HCT116 (cell line): Measurements from ENCODE around the gene LTBP1. TPM values are rescaled to one million over a fixed set of nuclear protein-coding genes. Genes with fewer than 3 reads are reported as not detected.

Experiments
- ATAC-seq: fragments of 200-7000 bp; cut with Tn5 transposase; 2 replicates; pipeline ENCODE4 v1.9.1; 2020; ENCODE audit warnings: mild to moderate bottlenecking, moderate library complexity
- BruUV-seq: library from RNA; stranded (reverse); fragments of 400-500 nt; replicated peaks from 2 replicates; lab custom pipeline; 2021; lab: Mats Ljungman, UMichigan
- CTCF ChIA-PET: fragments of 300-600 bp; sonication (Branson Sonifier 250); formaldehyde crosslinking; loops from one replicate; lab custom pipeline; 2021; ENCODE audit warnings: antibody characterized with exemption; lab: Charles Lee
- POLR2A ChIA-PET: fragments of 300-600, 350-600 bp; sonication (Branson Sonifier 250); formaldehyde crosslinking; loops from one replicate; lab custom pipeline; 2021; ENCODE audit warnings: antibody characterized with exemption; lab: Charles Lee
- RAD21 ChIA-PET, 2 experiments: fragments of 300-600 bp; sonication (Branson Sonifier 250); formaldehyde crosslinking; loops; one replicate each; lab custom pipeline; 2023; ENCODE audit warnings: low total read pairs in 2 of 2; ENCODE audit not compliant: uncharacterized antibody in 2 of 2, unreplicated experiment in 2 of 2, low non-redundant PET in 1 of 2; lab: Charles Lee
- DNase-seq: peaks from one replicate; pipeline ENCODE4 v3.0.0-alpha.2; 2010; ENCODE audit warnings: low read depth, low spot score
- H2AFZ ChIP-seq: fragments of 200-600 bp; shearing (Covaris generic), sonication (generic); 2 replicates; pipeline ENCODE4 v1.6.1; 2017; ENCODE audit warnings: low read depth, mixed run types, mixed read lengths, antibody characterized with exemption, low read length; ENCODE audit not compliant: poor library complexity, severe bottlenecking
- H3K27ac ChIP-seq: 2 replicates; pipeline ENCODE4 v1.5.1; 2012; ENCODE audit warnings: low read depth, low read length
- H3K27me3 ChIP-seq: fragments of 200-600 bp; sonication (generic); 2 replicates; pipeline ENCODE4 v1.6.1; 2016; ENCODE audit warnings: mixed run types, low read length, mixed read lengths; ENCODE audit not compliant: insufficient read depth
- H3K36me3 ChIP-seq, 2 experiments: fragments of 200-500 bp in 1 of 2; fragments of 200-600 bp in 1 of 2; sonication (Bioruptor generic) in 1 of 2; sonication (generic) in 1 of 2; 2 replicates each; pipeline versions ENCODE4 v1.5.1 to v1.6.1; 2014 to 2016; ENCODE audit warnings: low read length in 2 of 2, inconsistent platforms in 1 of 2, mixed read lengths in 1 of 2, mixed run types in 1 of 2; ENCODE audit not compliant: insufficient read depth in 2 of 2, control insufficient read depth in 1 of 2
- H3K4me1 ChIP-seq, 2 experiments: fragments of 200-600 bp in 1 of 2; sonication (generic) in 1 of 2; 2 replicates each; pipeline versions ENCODE4 v1.5.1 to v1.6.1; 2012 to 2017; ENCODE audit warnings: low read length in 2 of 2, inconsistent platforms in 1 of 2, mild to moderate bottlenecking in 1 of 2, mixed read lengths in 1 of 2, mixed run types in 1 of 2, moderate library complexity in 1 of 2; ENCODE audit not compliant: insufficient read depth in 2 of 2, control insufficient read depth in 1 of 2
- H3K4me2 ChIP-seq: fragments of 200-600 bp; sonication (generic); 2 replicates; pipeline ENCODE4 v1.6.1; 2017; ENCODE audit warnings: mixed run types, low read length, mixed read lengths
- H3K4me3 ChIP-seq, 2 experiments: fragments of 200-600 bp in 1 of 2; sonication (generic) in 1 of 2; replicated peaks in 1 of 2; 2 replicates each; pipeline ENCODE4 v1.5.1; 2011 to 2016; ENCODE audit warnings: low read length in 2 of 2, control low read depth in 1 of 2, low read depth in 1 of 2, mild to moderate bottlenecking in 1 of 2, mixed read lengths in 1 of 2, mixed run types in 1 of 2
- H3K79me2 ChIP-seq: fragments of 200-600 bp; sonication (generic); 2 replicates; pipeline ENCODE4 v1.6.1; 2017; ENCODE audit warnings: mild to moderate bottlenecking, mixed run types, low read length, moderate library complexity, mixed read lengths; ENCODE audit not compliant: insufficient read depth
- H3K9ac ChIP-seq: fragments of 200-600 bp; sonication (generic); 2 replicates; pipeline ENCODE4 v1.6.1; 2016; ENCODE audit warnings: low read length, mixed read lengths
- H3K9me2 ChIP-seq: fragments of 200-600 bp; sonication (generic), shearing (Covaris generic); 2 replicates; pipeline ENCODE4 v1.6.1; 2017; ENCODE audit warnings: mixed run types, mild to moderate bottlenecking, moderate library complexity; ENCODE audit not compliant: insufficient read depth
- H3K9me3 ChIP-seq, 2 experiments: fragments of 200-500 bp in 1 of 2; fragments of 200-600 bp in 1 of 2; sonication (Bioruptor generic) in 1 of 2; sonication (generic) in 1 of 2; 2 replicates each; pipeline ENCODE4 v1.6.1; 2014 to 2017; ENCODE audit warnings: low read length in 2 of 2, mixed read lengths in 2 of 2, inconsistent platforms in 1 of 2, low read depth in 1 of 2, mild to moderate bottlenecking in 1 of 2, mixed run types in 1 of 2, moderate library complexity in 1 of 2; ENCODE audit not compliant: control insufficient read depth in 1 of 2, insufficient read depth in 1 of 2
- H4K20me1 ChIP-seq: fragments of 200-600 bp; sonication (generic), shearing (Covaris generic); 2 replicates; pipeline ENCODE4 v1.6.1; 2017; ENCODE audit warnings: mixed run types, mild to moderate bottlenecking, moderate library complexity; ENCODE audit not compliant: insufficient read depth
- EGR1 ChIP-seq: IDR thresholded peaks from 2 replicates; pipeline ENCODE4 v1.6.1; 2012; ENCODE audit warnings: low read depth
- ELF1 ChIP-seq: IDR thresholded peaks from 2 replicates; pipeline ENCODE4 v1.6.1; 2012; ENCODE audit warnings: low read depth, borderline replicate concordance
- EZH2 ChIP-seq: fragments of 200-600 bp; sonication (generic); IDR thresholded peaks from 2 replicates; pipeline ENCODE4 v1.6.1; 2017; ENCODE audit warnings: antibody characterized with exemption, mixed run types
- EZH2phosphoT487 ChIP-seq: fragments of 200-600 bp; IDR thresholded peaks from 2 replicates; pipeline ENCODE4 v1.6.1; 2018; ENCODE audit warnings: antibody characterized with exemption, borderline replicate concordance
- JUND ChIP-seq: IDR thresholded peaks from 2 replicates; pipeline ENCODE4 v1.6.1; 2012
- POLR2A ChIP-seq: IDR thresholded peaks from 2 replicates; pipeline ENCODE4 v1.7.0; 2011; ENCODE audit warnings: borderline replicate concordance; ENCODE audit not compliant: insufficient read depth, insufficient read length; ENCODE audit errors: extremely low read depth
- POLR2AphosphoS5 ChIP-seq: IDR thresholded peaks from 2 replicates; pipeline ENCODE4 v1.6.1; 2011; ENCODE audit warnings: mild to moderate bottlenecking, low read depth, low read length, moderate library complexity
- SIN3A ChIP-seq: IDR thresholded peaks from 2 replicates; pipeline ENCODE4 v1.6.1; 2012; ENCODE audit warnings: low read depth
- SP1 ChIP-seq: IDR thresholded peaks from 2 replicates; pipeline ENCODE4 v1.6.1; 2012; ENCODE audit warnings: low read depth
- SRF ChIP-seq: IDR thresholded peaks from 2 replicates; pipeline ENCODE4 v1.6.1; 2012; ENCODE audit warnings: low read depth
- TCF7L2 ChIP-seq: IDR thresholded peaks from 2 replicates; pipeline ENCODE4 v1.7.0; 2011; ENCODE audit warnings: borderline replicate concordance, inconsistent platforms; ENCODE audit not compliant: insufficient read depth, insufficient read length; ENCODE audit errors: extremely low read depth
- ZFX ChIP-seq: fragments of 450-650 bp; IDR thresholded peaks from 2 replicates; pipeline ENCODE4 v1.6.1; 2017
- ZNF274 ChIP-seq: fragments of 200-500 bp; sonication (Bioruptor generic); IDR thresholded peaks from 2 replicates; pipeline ENCODE4 v1.6.1; 2014; ENCODE audit warnings: mild to moderate bottlenecking, low read depth, low read length, inconsistent platforms
- intact Hi-C: fragments of 100-400 bp; cut with micrococcal nuclease; formaldehyde crosslinking; loops from 2 replicates; pipeline ENCODE4 v1.10.0; 2022
- total RNA-seq: library from RNA; stranded (reverse); gene quantifications from one replicate; pipeline ENCODE4 v1.2.1, GENCODE V29; 2021; ENCODE audit not compliant: unreplicated experiment
- TF ChIP-seq, protein P1 (sequence below), 3 experiments: fragments of 200-600 bp in 1 of 3; sonication (generic) in 1 of 3; IDR thresholded peaks in 2 of 3; conservative IDR thresholded peaks in 1 of 3; 2 replicates each; pipeline ENCODE4 v1.5.1; 2012 to 2017; ENCODE audit warnings: low read depth in 2 of 3, low read length in 2 of 3, antibody characterized with exemption in 1 of 3, borderline replicate concordance in 1 of 3, control low read depth in 1 of 3, mild to moderate bottlenecking in 1 of 3, mixed read lengths in 1 of 3, mixed run types in 1 of 3, moderate library complexity in 1 of 3; ENCODE audit not compliant: insufficient read depth in 1 of 3
- TF ChIP-seq, protein P2 (sequence below): IDR thresholded peaks from 2 replicates; pipeline ENCODE4 v1.6.1; 2011; ENCODE audit warnings: mild to moderate bottlenecking, low read length, moderate library complexity; ENCODE audit not compliant: insufficient replicate concordance; ENCODE audit errors: extremely low read depth

Gene LTBP1
- total RNA-seq, 1 experiment from 2014 or later: 5.1 TPM

DNA sequence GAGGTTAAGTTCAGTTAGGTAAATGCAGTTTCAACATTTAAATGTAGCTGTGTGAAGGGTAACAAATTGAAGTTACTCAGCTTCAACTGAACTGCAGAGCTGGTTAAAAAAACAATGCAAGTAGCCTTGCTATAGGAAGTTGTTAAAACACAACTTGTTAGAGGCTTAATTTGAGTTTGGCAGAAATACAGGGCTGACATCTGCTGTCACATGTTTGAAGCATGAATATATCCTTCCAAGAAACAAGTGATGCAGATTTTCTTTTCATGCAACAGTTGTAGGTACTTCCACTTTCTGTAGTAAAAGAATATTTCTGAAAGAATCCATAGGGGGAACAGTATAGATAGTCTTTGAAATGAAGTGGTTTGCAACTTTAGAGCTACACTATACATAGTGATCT lies 321.0 kb downstream of the LTBP1 start:
- H3K9me3 ChIP-seq: no peaks in the 10 kb centered on the region
- H3K4me3 ChIP-seq: no peak overlapping the region
- ChIA-PET RAD21 (interaction anchor here in 1 of 2 experiments (0.7 kb wide), 1 partner anchor 463 kb away, joined by 3 read pairs; no protein-coding TSS in a partner anchor), POLR2A (no interaction called here), CTCF (no interaction called here)
- intact Hi-C loops: no loop called here
- H3K79me2 ChIP-seq: no peaks in the 10 kb centered on the region
- H3K36me3 ChIP-seq: no peaks in the 10 kb centered on the region
- no peaks in the 10 kb centered on the region for H3K9me2 ChIP-seq
- no peak overlapping the region for H2AFZ ChIP-seq
- H3K27ac ChIP-seq: no peak overlapping the region
- ATAC-seq (no peak), DNase-seq (no peak)
- TF ChIP-seq SRF (no peak), EGR1 (no peak), TCF7L2 (no peak), POLR2AphosphoS5 (no peak), POLR2A (no peak), SIN3A (no peak), EZH2 (no peak), SP1 (no peak), ELF1 (no peak), ZNF274 (no peak), EZH2phosphoT487 (no peak), JUND (no peak), ZFX (no peak)
- TF ChIP-seq, protein P1, sequence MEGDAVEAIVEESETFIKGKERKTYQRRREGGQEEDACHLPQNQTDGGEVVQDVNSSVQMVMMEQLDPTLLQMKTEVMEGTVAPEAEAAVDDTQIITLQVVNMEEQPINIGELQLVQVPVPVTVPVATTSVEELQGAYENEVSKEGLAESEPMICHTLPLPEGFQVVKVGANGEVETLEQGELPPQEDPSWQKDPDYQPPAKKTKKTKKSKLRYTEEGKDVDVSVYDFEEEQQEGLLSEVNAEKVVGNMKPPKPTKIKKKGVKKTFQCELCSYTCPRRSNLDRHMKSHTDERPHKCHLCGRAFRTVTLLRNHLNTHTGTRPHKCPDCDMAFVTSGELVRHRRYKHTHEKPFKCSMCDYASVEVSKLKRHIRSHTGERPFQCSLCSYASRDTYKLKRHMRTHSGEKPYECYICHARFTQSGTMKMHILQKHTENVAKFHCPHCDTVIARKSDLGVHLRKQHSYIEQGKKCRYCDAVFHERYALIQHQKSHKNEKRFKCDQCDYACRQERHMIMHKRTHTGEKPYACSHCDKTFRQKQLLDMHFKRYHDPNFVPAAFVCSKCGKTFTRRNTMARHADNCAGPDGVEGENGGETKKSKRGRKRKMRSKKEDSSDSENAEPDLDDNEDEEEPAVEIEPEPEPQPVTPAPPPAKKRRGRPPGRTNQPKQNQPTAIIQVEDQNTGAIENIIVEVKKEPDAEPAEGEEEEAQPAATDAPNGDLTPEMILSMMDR (IDR thresholded peaks at IDR 0.05 in 2 of 3, conservative IDR thresholded peaks at IDR 0.05 in 1 of 3; ENCODE audit: borderline replicate concordance in 1 of 3, insufficient read depth in 1 of 3, low read depth in 2 of 3, low read length in 2 of 3): no peak
- TF ChIP-seq, protein P2, sequence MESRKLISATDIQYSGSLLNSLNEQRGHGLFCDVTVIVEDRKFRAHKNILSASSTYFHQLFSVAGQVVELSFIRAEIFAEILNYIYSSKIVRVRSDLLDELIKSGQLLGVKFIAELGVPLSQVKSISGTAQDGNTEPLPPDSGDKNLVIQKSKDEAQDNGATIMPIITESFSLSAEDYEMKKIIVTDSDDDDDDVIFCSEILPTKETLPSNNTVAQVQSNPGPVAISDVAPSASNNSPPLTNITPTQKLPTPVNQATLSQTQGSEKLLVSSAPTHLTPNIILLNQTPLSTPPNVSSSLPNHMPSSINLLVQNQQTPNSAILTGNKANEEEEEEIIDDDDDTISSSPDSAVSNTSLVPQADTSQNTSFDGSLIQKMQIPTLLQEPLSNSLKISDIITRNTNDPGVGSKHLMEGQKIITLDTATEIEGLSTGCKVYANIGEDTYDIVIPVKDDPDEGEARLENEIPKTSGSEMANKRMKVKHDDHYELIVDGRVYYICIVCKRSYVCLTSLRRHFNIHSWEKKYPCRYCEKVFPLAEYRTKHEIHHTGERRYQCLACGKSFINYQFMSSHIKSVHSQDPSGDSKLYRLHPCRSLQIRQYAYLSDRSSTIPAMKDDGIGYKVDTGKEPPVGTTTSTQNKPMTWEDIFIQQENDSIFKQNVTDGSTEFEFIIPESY: no peak
- no peak overlapping the region for H3K9ac ChIP-seq
- no TSS peak for BruUV-seq
- H4K20me1 ChIP-seq: no peaks in the 10 kb centered on the region
- H3K4me1 ChIP-seq: no peaks in the 10 kb centered on the region
- H3K27me3 ChIP-seq: no peaks in the 10 kb centered on the region
- H3K4me2 ChIP-seq: no peak overlapping the region
